Heart left ventricle (tissue), 13 donors: ENCODE data around the gene RRBP1.

Experiments used
- POLR2A ChIP-seq, 2 donors: fragments of 450-650 bp; IDR thresholded peaks; one replicate each; pipeline ENCODE4 v1.6.1; 2017; ENCODE audit warnings: antibody characterized with exemption in 2 of 2, mild to moderate bottlenecking in 2 of 2, moderate library complexity in 2 of 2
- TF ChIP-seq, protein P1 (sequence below), 12 donors: fragments of 200-600 bp; sonication (generic) in 4 of 12; IDR thresholded peaks; one replicate each; pipeline versions ENCODE4 v1.5.0 to v1.8.0; 2018 to 2022; ENCODE audit warnings: antibody characterized with exemption in 12 of 12, mild to moderate bottlenecking in 5 of 12
- donor health status: ischemic (EF 13 %, LVEDD 7.1; RV severe dilation, severe dysfunction).
- donor health status: DM: no; HTN: yes; CAD: no.
- donor health status: DM: no; HTN: no; CAD: no.
- donor health status: ischemic (EF 25% LVEDD 6.9; RV normal size, moderate dysfunction).
- donor health status: ischemic (EF 25% LVEDD 5.7; RV mildly dilated, moderate dysfunction).
- donor health status: ischemic (EF 35%, LVEDD 5.7; RV mildly dilated, moderate dysfunction).
- donor health status: nonischemic (EF 11% LVEDD 7.7; RV severe dilation, severe dysfunction).
- donor health status: DM: yes; HTN: yes; CAD: no.
- donor health status: PGD.
- donor health status: ischemic (EF 29% LVEDD 5.4; RV normal size, mild dysfunction).
- donor health status: nonischemic (EF 23%, LVEDD 6.1; RV moderate dilation, normal function).

DNA sequence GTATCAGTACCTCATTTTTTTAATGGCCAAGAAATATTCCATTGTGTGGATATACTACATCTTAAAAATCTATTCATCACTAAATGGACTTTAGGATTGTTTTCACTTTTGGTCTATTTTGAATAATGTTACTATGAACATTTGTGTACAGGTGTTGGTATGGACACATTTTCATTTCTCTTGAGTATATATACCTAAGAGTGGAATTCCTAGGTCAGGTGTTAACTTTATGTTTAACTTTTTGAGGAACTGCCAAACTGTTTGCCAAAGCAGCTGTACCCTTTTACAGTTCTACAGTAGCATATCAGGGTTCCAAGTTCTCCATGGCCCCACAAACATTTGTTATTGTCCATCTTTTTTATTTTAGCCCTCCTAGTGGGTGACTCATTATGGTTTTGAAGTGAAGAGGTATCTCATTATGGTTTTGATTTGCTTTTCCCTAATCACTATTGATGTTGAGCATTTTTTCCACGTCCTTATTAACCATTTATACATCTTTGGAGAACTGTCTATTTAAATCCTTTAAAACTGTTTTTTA lies 84.0 kb downstream of the RRBP1 start:
- TF ChIP-seq, protein P1, sequence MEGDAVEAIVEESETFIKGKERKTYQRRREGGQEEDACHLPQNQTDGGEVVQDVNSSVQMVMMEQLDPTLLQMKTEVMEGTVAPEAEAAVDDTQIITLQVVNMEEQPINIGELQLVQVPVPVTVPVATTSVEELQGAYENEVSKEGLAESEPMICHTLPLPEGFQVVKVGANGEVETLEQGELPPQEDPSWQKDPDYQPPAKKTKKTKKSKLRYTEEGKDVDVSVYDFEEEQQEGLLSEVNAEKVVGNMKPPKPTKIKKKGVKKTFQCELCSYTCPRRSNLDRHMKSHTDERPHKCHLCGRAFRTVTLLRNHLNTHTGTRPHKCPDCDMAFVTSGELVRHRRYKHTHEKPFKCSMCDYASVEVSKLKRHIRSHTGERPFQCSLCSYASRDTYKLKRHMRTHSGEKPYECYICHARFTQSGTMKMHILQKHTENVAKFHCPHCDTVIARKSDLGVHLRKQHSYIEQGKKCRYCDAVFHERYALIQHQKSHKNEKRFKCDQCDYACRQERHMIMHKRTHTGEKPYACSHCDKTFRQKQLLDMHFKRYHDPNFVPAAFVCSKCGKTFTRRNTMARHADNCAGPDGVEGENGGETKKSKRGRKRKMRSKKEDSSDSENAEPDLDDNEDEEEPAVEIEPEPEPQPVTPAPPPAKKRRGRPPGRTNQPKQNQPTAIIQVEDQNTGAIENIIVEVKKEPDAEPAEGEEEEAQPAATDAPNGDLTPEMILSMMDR (IDR thresholded peaks at IDR 0.05) = no peak
- TF ChIP-seq POLR2A (IDR thresholded peaks at IDR 0.05) = no peak
